ENCODE measurements around the gene PPWD1. TPM values are rescaled to one million over a fixed set of nuclear protein-coding genes. Genes with fewer than 3 reads are reported as not detected.
A peak's percentile ranks its signal among the peaks of the same experiment; 100 is the strongest.

Gene PPWD1
- 10 to 100 TPM; 22.3 to 85.9 (median 46.1) TPM for total RNA-seq

- Histone ChIP-seq H3K4me3 (peak within 1 kb of the TSS; percentile 66 to 96), H3K36me3 (peaks cover 0 to 8% of the 10 kb centered on the region in 2 donors), H3K27ac (peak within 1 kb of the TSS; percentile 77 to 85 (median 82)), H3K4me1 (peaks cover 8 to 45% (median 15%) of the 10 kb centered on the region in 3 donors), H3K9me3 (no peaks in the 10 kb centered on the region), H3K27me3 (no peaks in the 10 kb centered on the region)
- ATAC-seq, result peak; percentile 100
- 0% methylated on average over 9 to 32 of the region's 54 CpGs for WGBS, 2 donors (ENCODE audit: low coverage in 1 of 2)
- TF ChIP-seq CTCF (IDR thresholded peaks at IDR 0.05) (no peak), POLR2AphosphoS5 (IDR thresholded peaks at IDR 0.05) (peak; percentile 85), POLR2A (IDR thresholded peaks at IDR 0.05) (peak; percentile 47 to 52)
Observed at GRCh38 chr5:65562731-65563701, at the start of gene PPWD1, which contains the start of gene CENPK. PPWD1 (plus strand) TSS chr5:65563296; CDS start chr5:65563311, 15 bp downstream. CENPK (minus strand) TSS chr5:65563168; CDS start chr5:65554907, 8,261 bp downstream.

GRCh38 chr5:65525726-65526125 lies 37.4 kb upstream of the PPWD1 start:
- Histone ChIP-seq H3K4me1 (no peaks in the 10 kb centered on the region), H3K27me3 (no peaks in the 10 kb centered on the region), H3K4me3 (no peak overlapping the region), H3K36me3 (no peaks in the 10 kb centered on the region), H3K27ac (no peak overlapping the region), H3K9me3 (no peaks in the 10 kb centered on the region)
- no peak for ATAC-seq
- TF ChIP-seq CTCF (IDR thresholded peaks at IDR 0.05) (no peak), POLR2AphosphoS5 (IDR thresholded peaks at IDR 0.05) (no peak), EP300 (IDR thresholded peaks at IDR 0.05) (no peak), POLR2A (IDR thresholded peaks at IDR 0.05) (no peak)
- 76 to 79% methylated on average over 2 to 3 of the region's 3 CpGs for WGBS, 2 donors (ENCODE audit: low coverage in 1 of 2)

- Histone ChIP-seq H3K4me1 (no peaks in the 10 kb centered on the region), H3K4me3 (no peak overlapping the region), H3K27ac (no peak overlapping the region), H3K9me3 (no peaks in the 10 kb centered on the region), H3K36me3 (no peaks in the 10 kb centered on the region), H3K27me3 (no peaks in the 10 kb centered on the region)
- TF ChIP-seq POLR2AphosphoS5 (IDR thresholded peaks at IDR 0.05) (no peak), EP300 (IDR thresholded peaks at IDR 0.05) (no peak), CTCF (IDR thresholded peaks at IDR 0.05) (no peak), POLR2A (IDR thresholded peaks at IDR 0.05) (no peak)
- WGBS, 2 donors (ENCODE audit: low coverage in 1 of 2), result 91 to 100% methylated on average over 1 of the region's 1 CpG
- ATAC-seq, result no peak
Observed at GRCh38 chr5:65530904-65531303, 32.2 kb upstream of the PPWD1 start.

GRCh38 chr5:65535529-65535987 lies 27.5 kb upstream of the PPWD1 start:
- H3K9me3 ChIP-seq, result no peaks in the 10 kb centered on the region
- no peaks in the 10 kb centered on the region for H3K36me3 ChIP-seq
- 81 to 96% methylated on average over 5 to 6 of the region's 6 CpGs for WGBS, 2 donors (ENCODE audit: low coverage in 1 of 2)
- no peak overlapping the region for H3K4me3 ChIP-seq
- H3K27ac ChIP-seq, result no peak overlapping the region
- no peaks in the 10 kb centered on the region for H3K27me3 ChIP-seq
- TF ChIP-seq POLR2AphosphoS5 (IDR thresholded peaks at IDR 0.05) (no peak), EP300 (IDR thresholded peaks at IDR 0.05) (no peak), CTCF (IDR thresholded peaks at IDR 0.05) (no peak), POLR2A (IDR thresholded peaks at IDR 0.05) (no peak)
- no peaks in the 10 kb centered on the region for H3K4me1 ChIP-seq
- ATAC-seq, result no peak
